GM12864 (cell line): ENCODE results near the gene RCN1.

Experiments used
- DNase-seq: peaks from one replicate; pipeline ENCODE4 v3.0.0-alpha.2; 2011; ENCODE audit warnings: low read depth
- H3K4me3 ChIP-seq: 2 replicates; pipeline ENCODE4 v1.5.1; 2011; ENCODE audit warnings: mild to moderate bottlenecking, low read depth, low read length, control low read depth
- CTCF ChIP-seq: IDR thresholded peaks from 2 replicates; pipeline ENCODE4 v1.5.1; 2011; ENCODE audit warnings: low read depth, mild to moderate bottlenecking, moderate library complexity, low read length, control low read depth, inconsistent platforms; ENCODE audit errors: missing control alignments

The RCN1 gene

GRCh38 chr11:32088117-32088941 lies 2.5 kb upstream of the RCN1 start:
- no peak overlapping the region for H3K4me3 ChIP-seq
- TF ChIP-seq CTCF = no peak
- no peak for DNase-seq

GRCh38 chr11:32092581-32093170 lies 1.8 kb downstream of the RCN1 start:
- DNase-seq = no peak
- peak overlapping the region; percentile 87 for H3K4me3 ChIP-seq
- no peak for TF ChIP-seq CTCF

- no peak for TF ChIP-seq CTCF
- no peak overlapping the region for H3K4me3 ChIP-seq
- no peak for DNase-seq
These were observed 4.0 kb downstream of the RCN1 start for GRCh38 chr11:32094923-32095322.

- no peak for TF ChIP-seq CTCF
- no peak for DNase-seq
- H3K4me3 ChIP-seq = no peak overlapping the region
These were observed 7.4 kb downstream of the RCN1 start for GRCh38 chr11:32098142-32098903.

- no peak overlapping the region for H3K4me3 ChIP-seq
- TF ChIP-seq CTCF = no peak
- DNase-seq = no peak
These were observed 8.6 kb downstream of the RCN1 start for GRCh38 chr11:32099516-32099915.

GRCh38 chr11:32100495-32100894 lies 9.6 kb downstream of the RCN1 start:
- TF ChIP-seq CTCF = no peak
- H3K4me3 ChIP-seq = no peak overlapping the region
- no peak for DNase-seq
